ENCODE results near the gene SLC40A1. TPM values are rescaled to one million over a fixed set of nuclear protein-coding genes. Genes with fewer than 3 reads are reported as not detected.

SLC40A1 gene
- total RNA-seq, 1 donor, result 19.7 TPM

GRCh38 chr2:189511210-189511959, 69.2 kb downstream of the SLC40A1 start:
- no peak for DNase-seq (ENCODE audit: low read depth)
- no peak for TF ChIP-seq CTCF (IDR thresholded peaks at IDR 0.05; ENCODE audit: insufficient read depth, low read length)
- no peak overlapping the region for H3K4me3 ChIP-seq (ENCODE audit: low read depth, low read length)

Other genes starting within 250 kb of the SLC40A1 start
- 28.7 and 55.7 TPM in 2 replicates for gene WDR75, start 139.3 kb downstream of the SLC40A1 start, total RNA-seq (ENCODE audit: low replicate concordance)
- 77.7 and 95.7 TPM in 2 replicates for gene ASNSD1, start 80.7 kb upstream of the SLC40A1 start, total RNA-seq (ENCODE audit: low replicate concordance)
- 14.9 and 22.2 TPM in 2 replicates for gene ANKAR, start 93.9 kb upstream of the SLC40A1 start, total RNA-seq (ENCODE audit: low replicate concordance)
- 3.3 and 14.3 TPM in 2 replicates for gene OSGEPL1, start 182.0 kb upstream of the SLC40A1 start, total RNA-seq (ENCODE audit: low replicate concordance)
- gene ORMDL1, start 203.6 kb upstream of the SLC40A1 start, total RNA-seq (ENCODE audit: low replicate concordance), result 11.4 and 56.9 TPM in 2 replicates
- 27.0 and 34.2 TPM in 2 replicates for gene PMS1, start 203.7 kb upstream of the SLC40A1 start, total RNA-seq (ENCODE audit: low replicate concordance)

All from fibroblast of the aortic adventitia (primary cell).